Adrenal gland (tissue), 12 donors: ENCODE measurements around the gene AIF1L. TPM values are rescaled to one million over a fixed set of nuclear protein-coding genes. Genes with fewer than 3 reads are reported as not detected.

Experiments used
- DNase-seq, 7 donors: peaks; one replicate each; pipeline ENCODE4 v3.0.0-alpha.2; 2019 to 2020
- H3K27ac ChIP-seq, 5 donors: fragments of 200-600 bp; sonication (generic) in 4 of 5; 1 replicate in 3 of 5; 2 replicates in 2 of 5; pipeline versions ENCODE4 v1.5.1 to v1.8.0; 2016 to 2020; ENCODE audit warnings: mild to moderate bottlenecking in 1 of 5
- H3K27me3 ChIP-seq: fragments of 200-600 bp; 2 replicates; pipeline ENCODE4 v1.8.0; 2021
- H3K36me3 ChIP-seq, 2 donors: fragments of 200-600 bp; replicated peaks in 1 of 2; 1 replicate in 1 of 2; 2 replicates in 1 of 2; pipeline versions ENCODE4 v1.5.1 to v1.8.0; 2018 to 2022
- H3K4me1 ChIP-seq, 2 donors: fragments of 200-600 bp; replicated peaks in 1 of 2; 1 replicate in 1 of 2; 2 replicates in 1 of 2; pipeline versions ENCODE4 v1.5.1 to v1.8.0; 2018 to 2021
- H3K4me3 ChIP-seq, 4 donors: fragments of 200-600 bp; sonication (generic) in 3 of 4; one replicate each; pipeline ENCODE4 v1.5.1; 2016 to 2018
- H3K9me3 ChIP-seq, 3 donors: fragments of 200-600 bp; sonication (generic) in 1 of 3; replicated peaks in 1 of 3; 1 replicate in 2 of 3; 2 replicates in 1 of 3; pipeline versions ENCODE4 v1.5.1 to v1.8.0; 2016 to 2021
- CTCF ChIP-seq, 6 experiments: fragments of 450-650 bp in 4 of 6; fragments of 200-600 bp in 2 of 6; sonication (generic) in 1 of 6; IDR thresholded peaks; 1 replicate in 5 of 6; 2 replicates in 1 of 6; pipeline versions ENCODE4 v1.5.1 to v1.8.0; 2016 to 2021; ENCODE audit warnings: antibody characterized with exemption in 6 of 6, mild to moderate bottlenecking in 2 of 6, moderate library complexity in 1 of 6
- POLR2A ChIP-seq, 2 donors: fragments of 450-650 bp; IDR thresholded peaks; one replicate each; pipeline ENCODE4 v1.6.1; 2017; ENCODE audit warnings: antibody characterized with exemption in 2 of 2, mild to moderate bottlenecking in 2 of 2, moderate library complexity in 1 of 2
- WGBS, 4 donors: extraction: QIAGEN DNeasy Blood & Tissue Kit in 2 of 4; methylation state at CpG; one replicate each; pipeline versions ENCODE4 v1.1.5 to v1.1.7; 2013 to 2017; 5-methylcytosine and 5-hydroxymethylcytosine counted together
- intact Hi-C, 2 donors: fragments of 100-400 bp; cut with DNase I; formaldehyde crosslinking; loops; one replicate each; pipeline versions ENCODE4 v1.14.1 to v1.15.0; 2022 to 2023
- polyA plus RNA-seq, 3 donors: library from polyadenylated mRNA; stranded (reverse); fragments of 200-250 nt in 2 of 3; fragments of 350-450 nt in 1 of 3; fragmentation: Illumina TruSeq in 1 of 3; extraction: RNeasy Lipid Tissue Mini Kit (QIAGEN cat#74804) in 1 of 3; gene quantifications; one replicate each; pipeline ENCODE4 v1.2.3, GENCODE V29; 2013 to 2014
- small RNA-seq, 2 donors: library from RNA; depleted of rRNA; stranded (forward); fragments of <200 nt; gene quantifications; one replicate each; pipeline ENCODE3, GENCODE V24; 2016
- total RNA-seq, 9 donors: library from RNA; depleted of rRNA in 4 of 9; stranded (reverse); fragments of >200 nt in 4 of 9; fragments of 120-200 nt in 1 of 9; fragmentation: NEBNext Ultra II Directional in 1 of 9; extraction: Animal tissue kit (Norgen Biotek cat#: 25700) in 1 of 9; gene quantifications; one replicate each; pipeline versions ENCODE4 v1.1.0 to v1.2.4, GENCODE V29; 2013 to 2023
- donor health status: healthy with polysubstance abuse.
- donor health status: Bipolar disorder and iron deficiency.
- donor health status: DM: yes; HTN: yes; CAD: no.
- donor health status: DM: no; HTN: no; CAD: no.
- donor health status: DM: no; HTN: no; CAD: no.
- donor health status: DM: yes; HTN: yes; CAD: no.

Gene AIF1L
- total and polyA plus RNA-seq, 12 donors, result 2.1 to 19.2 (median 5.7) TPM

GRCh38 chr9:131169563-131170240 is 73.4 kb downstream of the AIF1L start:
- Histone ChIP-seq H3K36me3 (peaks cover 0 to 36% of the 10 kb centered on the region in 2 donors), H3K4me3 (no peak overlapping the region), H3K9me3 (no peaks in the 10 kb centered on the region), H3K27ac (no peak overlapping the region), H3K4me1 (no peaks in the 10 kb centered on the region), H3K27me3 (no peaks in the 10 kb centered on the region)
- WGBS, 4 donors, result 88 to 94% (median 92%) methylated on average over 7 of the region's 7 CpGs
- DNase-seq, result no peak
- intact Hi-C loops, result no loop called here
- TF ChIP-seq POLR2A (IDR thresholded peaks at IDR 0.05) (no peak), CTCF (IDR thresholded peaks at IDR 0.05) (no peak)

Small RNAs within 50 kb of the gene (small RNA-seq; reads per million reads assigned to genes)
- gene RNU6-881P, result 0 reads per million in 2 donors

Other genes starting within 250 kb of the AIF1L start
- not detected for gene QRFP, start 199.7 kb upstream of the AIF1L start, total RNA-seq
- not detected for gene QRFP, start 199.7 kb upstream of the AIF1L start, polyA plus RNA-seq
- 10 to 100 TPM in 6 of 9 donors, 1 to 10 TPM in 2, under 1 TPM in 1; 0.11 to 25.7 (median 14.5) TPM for gene FIBCD1, start 157.3 kb upstream of the AIF1L start, total RNA-seq
- gene FIBCD1, start 157.3 kb upstream of the AIF1L start, polyA plus RNA-seq, result 10 to 100 TPM in 2 of 3 donors, under 1 TPM in 1; 0.11 to 55.7 (median 26.6) TPM
- gene LAMC3, start 87.4 kb upstream of the AIF1L start, total RNA-seq, result 100 to 1,000 TPM in 1 of 9 donors, 10 to 100 TPM in 7, 1 to 10 TPM in 1; 3.6 to 125 (median 45.2) TPM
- gene LAMC3, start 87.4 kb upstream of the AIF1L start, polyA plus RNA-seq, result 10 to 100 TPM in 2 of 3 donors, 1 to 10 TPM in 1; 3.3 to 85.3 (median 67.0) TPM
- 10 to 100 TPM; 22.6 to 76.6 (median 39.3) TPM for gene NUP214, start 29.1 kb downstream of the AIF1L start, total RNA-seq
- 10 to 100 TPM; 31.7 to 47.5 (median 32.0) TPM for gene NUP214, start 29.1 kb downstream of the AIF1L start, polyA plus RNA-seq
- 10 to 100 TPM in 1 of 9 donors, 1 to 10 TPM in 8; 1.4 to 11.7 (median 6.9) TPM for gene FAM78A, start 180.0 kb downstream of the AIF1L start, total RNA-seq
- gene FAM78A, start 180.0 kb downstream of the AIF1L start, polyA plus RNA-seq, result 1 to 10 TPM; 1.1 to 6.8 (median 2.2) TPM
- 10 to 100 TPM; 11.1 to 31.4 (median 19.0) TPM for gene PLPP7, start 193.2 kb downstream of the AIF1L start, total RNA-seq
- gene PLPP7, start 193.2 kb downstream of the AIF1L start, polyA plus RNA-seq, result 10 to 100 TPM in 1 of 3 donors, 1 to 10 TPM in 2; 4.8 to 13.2 (median 10.0) TPM